GM12878 (cell line): Measurements from ENCODE around the gene SYT14. TPM values are rescaled to one million over a fixed set of nuclear protein-coding genes. Genes with fewer than 3 reads are reported as not detected.

Experiments used
- ATAC-seq: fragments of 200-7000 bp; cut with Tn5 transposase; 3 replicates; pipeline ENCODE4 v1.9.1; 2020; ENCODE audit warnings: mild to moderate bottlenecking, moderate library complexity
- BruUV-seq: library from RNA; stranded (reverse); fragments of 400-500 nt; replicated peaks from 2 replicates; lab custom pipeline; 2021; lab: Mats Ljungman, UMichigan
- CTCF ChIA-PET: fragments of 300-600 bp; sonication (Branson Sonifier 250); formaldehyde crosslinking; extraction: SDS; loops from one replicate; lab custom pipeline; 2021; ENCODE audit warnings: inconsistent platforms; lab: Yijun Ruan, JAX
- POLR2A ChIA-PET: fragments of 350-600 bp; formaldehyde crosslinking; extraction: SDS; loops from one replicate; lab custom pipeline; 2021; ENCODE audit warnings: inconsistent platforms; lab: Charles Lee
- RAD21 ChIA-PET: fragments of 300-600 bp; sonication (Branson Sonifier 250); formaldehyde crosslinking; loops from one replicate; lab custom pipeline; 2023; ENCODE audit warnings: antibody characterized with exemption; ENCODE audit not compliant: unreplicated experiment; lab: Charles Lee
- SMC1A ChIA-PET: fragments of 300-600 bp; sonication (Branson Sonifier 250); formaldehyde crosslinking; loops from one replicate; lab custom pipeline; 2023; ENCODE audit not compliant: unreplicated experiment, uncharacterized antibody; lab: Charles Lee
- DNase-seq: peaks from one replicate; pipeline ENCODE4 v3.0.0-alpha.2; 2011; ENCODE audit warnings: low read depth, low spot score
- FAIRE-seq: peaks from 3 replicates; lab custom pipeline; 2011; peaks lifted over from hg19 to GRCh38; lab: Jason Lieb, UNC
- H2AFZ ChIP-seq: 2 replicates; pipeline ENCODE4 v1.6.0; 2011; ENCODE audit warnings: low read depth, low read length, control low read depth; ENCODE audit not compliant: control insufficient read depth
- H3K27ac ChIP-seq: 2 replicates; pipeline ENCODE4 v1.5.1; 2011; ENCODE audit warnings: control low read depth; ENCODE audit not compliant: control insufficient read depth, insufficient read depth
- H3K27me3 ChIP-seq, 2 experiments: replicated peaks in 1 of 2; 2 replicates each; pipeline versions ENCODE4 v1.6.0 to v1.6.1; 2011; ENCODE audit warnings: low read length in 1 of 2; ENCODE audit not compliant: control insufficient read depth in 2 of 2, insufficient read depth in 2 of 2
- H3K36me3 ChIP-seq, 2 experiments: 2 replicates each; pipeline ENCODE4 v1.5.1; 2011; ENCODE audit warnings: low read length in 1 of 2; ENCODE audit not compliant: control insufficient read depth in 2 of 2, insufficient read depth in 2 of 2
- H3K4me1 ChIP-seq: 2 replicates; pipeline ENCODE4 v1.6.1; 2011; ENCODE audit warnings: mild to moderate bottlenecking, low read length, moderate library complexity, mixed read lengths; ENCODE audit not compliant: control insufficient read depth, insufficient read depth
- H3K4me2 ChIP-seq: 2 replicates; pipeline ENCODE4 v1.6.0; 2011; ENCODE audit warnings: control low read depth; ENCODE audit not compliant: control insufficient read depth, insufficient read depth
- H3K4me3 ChIP-seq: fragments of 200-600 bp; sonication (generic); 2 replicates; pipeline ENCODE4 v1.5.1; 2016
- H3K79me2 ChIP-seq: 2 replicates; pipeline ENCODE4 v1.6.0; 2011; ENCODE audit warnings: low read length; ENCODE audit not compliant: control insufficient read depth, insufficient read depth
- H3K9ac ChIP-seq: 2 replicates; pipeline ENCODE4 v1.8.0; 2011; ENCODE audit warnings: low read length, control low read depth, mixed read lengths; ENCODE audit not compliant: control insufficient read depth, insufficient read depth
- H3K9me3 ChIP-seq: replicated peaks from 3 replicates; pipeline ENCODE4 v1.5.1; 2011; ENCODE audit warnings: mild to moderate bottlenecking, low read length; ENCODE audit not compliant: control insufficient read depth, insufficient read depth
- H4K20me1 ChIP-seq: 2 replicates; pipeline ENCODE4 v1.6.0; 2011; ENCODE audit not compliant: control insufficient read depth, insufficient read depth
- ATF2 ChIP-seq: IDR thresholded peaks from 2 replicates; pipeline ENCODE4 v1.6.1; 2012; ENCODE audit warnings: low read length, inconsistent platforms
- ELK1 ChIP-seq: IDR thresholded peaks from 2 replicates; pipeline ENCODE4 v1.6.1; 2012; ENCODE audit warnings: low read depth, low read length, improper control_type of control experiment
- IKZF2 ChIP-seq, 2 experiments: fragments of 450-650 bp; IDR thresholded peaks; 2 replicates each; pipeline ENCODE4 v1.6.1; 2017; ENCODE audit warnings: mild to moderate bottlenecking in 2 of 2, moderate library complexity in 2 of 2
- JUND ChIP-seq: IDR thresholded peaks from 2 replicates; pipeline ENCODE4 v1.6.1; 2012; ENCODE audit warnings: low read depth, mild to moderate bottlenecking, low read length, improper control_type of control experiment, moderate library complexity
- KAT2A ChIP-seq: conservative IDR thresholded peaks from 2 replicates; pipeline ENCODE4 v1.6.1; 2011; ENCODE audit warnings: low read depth, low read length; ENCODE audit not compliant: control insufficient read depth
- NBN ChIP-seq: fragments of 450-650 bp; IDR thresholded peaks from 2 replicates; pipeline ENCODE4 v1.6.1; 2016
- NR2F1 ChIP-seq: fragments of 450-650 bp; conservative IDR thresholded peaks from 2 replicates; pipeline ENCODE4 v1.6.1; 2017; ENCODE audit warnings: mild to moderate bottlenecking
- SPI1 ChIP-seq: IDR thresholded peaks from 2 replicates; pipeline ENCODE4 v1.6.1; 2011; ENCODE audit warnings: low read depth, mild to moderate bottlenecking, low read length, moderate library complexity, borderline replicate concordance; ENCODE audit not compliant: insufficient read depth
- ZNF687 ChIP-seq: fragments of 450-650 bp; IDR thresholded peaks from 2 replicates; pipeline ENCODE4 v1.6.1; 2017; ENCODE audit warnings: mild to moderate bottlenecking, moderate library complexity
- WGBS: methylation state at CpG from one replicate; pipeline ENCODE4 v1.1.6; 2016; ENCODE audit warnings: low lambda C conversion rate; ENCODE audit not compliant: insufficient replicate concordance, insufficient coverage; ENCODE audit errors: missing lambda C conversion rate; 5-methylcytosine and 5-hydroxymethylcytosine counted together
- in situ Hi-C: fragments of 300-500 bp; cut with MboI; formaldehyde crosslinking; loops from 9 replicates; pipeline ENCODE4 v1.14.3; 2018; ENCODE audit warnings: mixed read lengths
- intact Hi-C: fragments of 100-400 bp; cut with micrococcal nuclease; formaldehyde crosslinking; loops from one replicate; pipeline ENCODE4 v1.14.2; 2022; ENCODE audit not compliant: unreplicated experiment
- polyA plus RNA-seq, 11 experiments: library from polyadenylated mRNA; depleted of rRNA in 4 of 11; unstranded in 6 of 11; stranded (reverse) in 5 of 11; fragments of >200 nt; fragmentation: Nextera tagmentation in 4 of 11; fragmentation: Illumina TruSeq in 1 of 11; extraction: Ambion mirVana in 4 of 11; extraction: Trizol in 1 of 11; gene quantifications; 1 replicate in 1 of 11; 2 replicates in 10 of 11; pipeline versions ENCODE4 v1.2.1 to v1.2.3, GENCODE V29; 2011 to 2016; ENCODE audit warnings: inconsistent platforms in 2 of 11, missing spikeins in 2 of 11, low read depth in 1 of 11
- total RNA-seq, 4 experiments: library from RNA; depleted of rRNA in 3 of 4; stranded (reverse); fragments of >200 nt in 3 of 4; fragmentation: Illumina TruSeq in 1 of 4; extraction: Trizol in 1 of 4; gene quantifications; 2 replicates each; pipeline versions ENCODE4 v1.2.1 to v1.2.3, GENCODE V29; 2013 to 2021
- TF ChIP-seq, protein P1 (sequence below): IDR thresholded peaks from 2 replicates; pipeline ENCODE4 v1.6.1; 2011; ENCODE audit warnings: borderline replicate concordance, low read depth, mild to moderate bottlenecking, moderate library complexity, low read length; ENCODE audit not compliant: insufficient read depth, poor library complexity, severe bottlenecking

Gene SYT14
- total and polyA plus RNA-seq, 10 of the 15 experiments (the other 5 are each of a cell fraction or from before 2014, with no cell fraction given) = under 0.01 TPM; not detected in 9

GRCh38 chr1:210025870-210026269 lies 87.9 kb downstream of the SYT14 start:
- 0% methylated on average over 1 of the region's 1 CpG for WGBS
- BruUV-seq = no TSS peak
- CTCF ChIA-PET = interaction anchor here (0.6 kb wide), 1 partner anchor 248 kb away, joined by 4 read pairs; no protein-coding TSS in a partner anchor
- Histone ChIP-seq H3K79me2 (no peaks in the 10 kb centered on the region), H3K9me3 (no peaks in the 10 kb centered on the region), H3K4me2 (no peak overlapping the region), H3K27ac (no peak overlapping the region), H3K4me3 (no peak overlapping the region), H2AFZ (no peak overlapping the region), H3K4me1 (no peaks in the 10 kb centered on the region), H4K20me1 (no peaks in the 10 kb centered on the region), H3K36me3 (no peaks in the 10 kb centered on the region), H3K27me3 (no peaks in the 10 kb centered on the region), H3K9ac (no peak overlapping the region)
- RAD21 ChIA-PET = no interaction called here
- DNase-seq (no peak), ATAC-seq (no peak), FAIRE-seq (no peak)
- POLR2A ChIA-PET = no interaction called here
- SMC1A ChIA-PET = interaction anchor here (0.7 kb wide), 1 partner anchor 45 kb away, joined by 3 read pairs; no protein-coding TSS in a partner anchor
- in situ Hi-C loops = no loop called here
- intact Hi-C loops = no loop called here
- TF ChIP-seq, protein P1, sequence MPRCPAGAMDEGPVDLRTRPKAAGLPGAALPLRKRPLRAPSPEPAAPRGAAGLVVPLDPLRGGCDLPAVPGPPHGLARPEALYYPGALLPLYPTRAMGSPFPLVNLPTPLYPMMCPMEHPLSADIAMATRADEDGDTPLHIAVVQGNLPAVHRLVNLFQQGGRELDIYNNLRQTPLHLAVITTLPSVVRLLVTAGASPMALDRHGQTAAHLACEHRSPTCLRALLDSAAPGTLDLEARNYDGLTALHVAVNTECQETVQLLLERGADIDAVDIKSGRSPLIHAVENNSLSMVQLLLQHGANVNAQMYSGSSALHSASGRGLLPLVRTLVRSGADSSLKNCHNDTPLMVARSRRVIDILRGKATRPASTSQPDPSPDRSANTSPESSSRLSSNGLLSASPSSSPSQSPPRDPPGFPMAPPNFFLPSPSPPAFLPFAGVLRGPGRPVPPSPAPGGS = no peak
- no peak for TF ChIP-seq ELK1
- TF ChIP-seq KAT2A = no peak
- no peak for TF ChIP-seq ATF2
- TF ChIP-seq IKZF2 (IDR thresholded peaks at IDR 0.05) = no peak
- no peak for TF ChIP-seq SPI1
- no peak for TF ChIP-seq NBN
- TF ChIP-seq NR2F1 = no peak
- TF ChIP-seq JUND = no peak
- no peak for TF ChIP-seq ZNF687
